Right cardiac atrium (tissue), 5 donors: Measurements from ENCODE around the gene CXCL14. TPM values are rescaled to one million over a fixed set of nuclear protein-coding genes. Genes with fewer than 3 reads are reported as not detected.
A peak's percentile ranks its signal among the peaks of the same experiment; 100 is the strongest.

ENCODE experiments used
- ATAC-seq, 2 donors: fragments of 200-7000 bp; cut with Tn5 transposase; one replicate each; pipeline versions ENCODE4 v1.8.0 to v1.9.1; 2020; ENCODE audit warnings: moderate library complexity in 2 of 2, mild to moderate bottlenecking in 1 of 2
- DNase-seq, 3 donors: peaks; one replicate each; pipeline ENCODE4 v3.0.0-alpha.2; 2020
- H3K27ac ChIP-seq: one replicate; pipeline ENCODE4 v1.5.1; 2013; ENCODE audit warnings: mild to moderate bottlenecking, low read length, control low read depth, moderate library complexity
- H3K27me3 ChIP-seq: one replicate; pipeline ENCODE4 v1.6.1; 2013; ENCODE audit not compliant: control insufficient read depth, insufficient read depth
- H3K4me1 ChIP-seq: one replicate; pipeline ENCODE4 v1.6.1; 2013; ENCODE audit warnings: low read length; ENCODE audit not compliant: control insufficient read depth, insufficient read depth
- H3K4me3 ChIP-seq: one replicate; pipeline ENCODE4 v1.5.1; 2013; ENCODE audit warnings: low read length, control low read depth
- H3K9me3 ChIP-seq: one replicate; pipeline ENCODE4 v1.6.1; 2013; ENCODE audit warnings: low read length; ENCODE audit not compliant: control insufficient read depth
- WGBS: extraction: QIAGEN DNeasy Blood & Tissue Kit; methylation state at CpG from one replicate; pipeline ENCODE4 v1.1.7; 2013; 5-methylcytosine and 5-hydroxymethylcytosine counted together
- intact Hi-C, 4 donors: fragments of 100-400 bp; cut with DNase I; formaldehyde crosslinking; loops; one replicate each; pipeline versions ENCODE4 v1.11.0 to v1.14.0; 2022 to 2023
- long read RNA-seq, 4 donors: library from polyadenylated mRNA; unstranded; transcript quantifications; one replicate each; pipeline ENCODE4 v2.0.0, GENCODE V29; 2020 to 2021
- polyA plus RNA-seq: library from polyadenylated mRNA; stranded (reverse); fragments of 200-250 nt; gene quantifications from one replicate; pipeline ENCODE4 v1.2.3, GENCODE V29; 2013
- total RNA-seq, 4 donors: library from RNA; stranded (reverse); fragmentation: NEBNext Ultra II Directional; extraction: Animal tissue kit (Norgen Biotek cat#: 25700); gene quantifications; one replicate each; pipeline ENCODE4 v1.2.1, GENCODE V29; 2021
- donor health status: healthy with polysubstance abuse.
- donor health status: DM: no; HTN: yes; CAD: no.
- donor health status: DM: no; HTN: no; CAD: no.
- donor health status: DM: no; HTN: yes; CAD: no; lungs with severe emphysema.
- donor health status: DM: yes; HTN: yes; CAD: no.

The CXCL14 gene, protein sequence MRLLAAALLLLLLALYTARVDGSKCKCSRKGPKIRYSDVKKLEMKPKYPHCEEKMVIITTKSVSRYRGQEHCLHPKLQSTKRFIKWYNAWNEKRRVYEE
- 1 to 10 TPM in 1 of 4 donors, under 1 TPM in 1, not detected in 2; 0.85 to 8.9 TPM for total RNA-seq
- polyA plus RNA-seq, result 4.5 TPM
- long read RNA-seq, donor 1, result 0 reads
- long read RNA-seq, donor 2, result 0 reads
- long read RNA-seq, donor 3, transcript CXCL14-202 (4 exons, 1,760 nt), result major isoform, 31 of 35 reads
- long read RNA-seq, donor 3, partial matches to known transcripts, result 4 of 35 reads
- long read RNA-seq, donor 3, other reads (novel, unspliced or antisense), result 0 of 35 reads
- long read RNA-seq, donor 4, result 0 reads

DNA sequence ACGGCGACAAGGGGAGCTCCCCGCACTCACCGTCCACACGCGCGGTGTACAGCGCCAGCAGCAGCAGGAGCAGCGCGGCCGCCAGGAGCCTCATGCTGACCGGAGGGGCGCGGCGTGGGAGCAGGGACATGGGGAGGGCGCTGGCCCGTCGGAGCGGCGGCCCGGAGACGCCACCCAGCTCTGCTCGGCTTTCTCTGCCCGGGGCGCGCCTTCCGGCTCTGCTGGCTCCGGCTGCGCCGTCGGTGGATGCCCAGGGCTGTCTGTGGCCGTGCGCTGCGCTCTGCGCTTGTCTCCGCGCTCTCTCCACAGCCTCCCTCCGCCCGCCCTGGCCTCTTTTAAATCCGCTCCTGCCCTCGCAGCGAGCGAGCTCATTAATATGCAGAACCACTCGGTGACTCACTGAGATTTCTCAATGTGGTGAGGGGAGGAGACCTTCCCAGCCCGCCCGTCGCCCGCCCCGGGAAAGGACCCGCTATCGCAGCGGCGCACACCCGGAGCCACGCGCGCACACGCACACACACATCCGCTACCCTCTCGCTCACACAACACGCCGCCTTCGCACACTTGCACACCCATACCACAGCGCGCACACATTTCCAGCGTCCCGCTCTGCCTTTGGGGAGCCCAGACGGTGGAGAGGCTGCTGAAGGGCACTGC, at the start of gene CXCL14:
Gene CXCL14 (minus strand): TSS at position 307 of the 657 bp plus-strand sequence. CDS start 213 bp downstream, at position 94.
- ATAC-seq (peak; percentile 19 to 63), DNase-seq (peak in 2 of 3 donors; percentile 51 to 54)
- intact Hi-C loops, result no loop called here
- WGBS, result under 1% methylated on average over 68 of the region's 68 CpGs
- no peak within 1 kb of the TSS for H3K27ac ChIP-seq
- H3K4me3 ChIP-seq, result no peak within 1 kb of the TSS
- H3K27me3 ChIP-seq, result no peaks in the 10 kb centered on the region
- H3K9me3 ChIP-seq, result no peaks in the 10 kb centered on the region
- H3K4me1 ChIP-seq, result no peaks in the 10 kb centered on the region

DNA sequence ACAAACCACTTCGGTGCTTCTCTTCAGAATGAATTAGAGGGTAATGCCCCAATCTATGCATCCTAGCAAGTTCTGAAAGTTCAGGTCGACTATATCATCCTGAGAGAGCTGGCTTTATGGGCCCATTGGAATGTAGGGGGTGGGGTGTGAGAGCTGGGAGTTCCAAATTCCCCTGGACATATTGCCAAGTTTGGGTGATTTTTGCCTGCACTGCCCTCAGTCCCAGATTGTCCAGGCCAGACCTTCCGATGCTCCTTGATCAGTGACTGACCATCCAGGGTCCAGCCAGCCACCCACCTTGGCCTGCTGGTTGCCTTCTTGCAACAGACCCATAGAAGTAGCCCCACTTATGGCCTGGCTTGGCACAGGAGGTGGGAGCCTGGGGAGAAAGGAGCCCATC, 47.8 kb upstream of the CXCL14 start:
- intact Hi-C loops, result no loop called here
- no peaks in the 10 kb centered on the region for H3K9me3 ChIP-seq
- no peak overlapping the region for H3K4me3 ChIP-seq
- H3K4me1 ChIP-seq, result no peaks in the 10 kb centered on the region
- 68% methylated on average over 3 of the region's 3 CpGs for WGBS
- H3K27ac ChIP-seq, result no peak overlapping the region
- no peak for ATAC-seq
- no peaks in the 10 kb centered on the region for H3K27me3 ChIP-seq
- no peak for DNase-seq

DNA sequence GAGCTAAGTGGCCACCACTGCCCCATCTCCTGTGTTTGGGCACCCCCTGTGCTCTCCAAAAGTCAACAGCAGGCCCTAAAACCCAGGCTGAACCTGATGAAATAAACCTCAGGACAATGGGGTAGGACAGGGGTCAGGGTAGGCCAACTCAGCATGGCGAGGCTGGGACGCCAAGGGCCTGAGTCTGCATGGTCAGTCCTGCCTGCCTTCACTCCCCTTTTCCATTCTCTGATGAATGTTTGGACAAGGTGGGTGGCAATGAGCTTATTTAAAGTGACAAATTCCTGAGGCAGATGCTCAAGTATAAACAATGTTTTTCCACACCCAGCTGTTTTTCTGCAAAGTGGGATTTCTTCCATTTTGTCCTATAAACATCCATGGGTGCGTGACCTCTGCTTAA, 47.2 kb upstream of the CXCL14 start:
- no peak overlapping the region for H3K4me3 ChIP-seq
- intact Hi-C loops, result no loop called here
- H3K27me3 ChIP-seq, result no peaks in the 10 kb centered on the region
- no peak overlapping the region for H3K27ac ChIP-seq
- ATAC-seq (no peak), DNase-seq (no peak)
- H3K9me3 ChIP-seq, result no peaks in the 10 kb centered on the region
- WGBS, result 86% methylated on average over 3 of the region's 3 CpGs
- H3K4me1 ChIP-seq, result no peaks in the 10 kb centered on the region

DNA sequence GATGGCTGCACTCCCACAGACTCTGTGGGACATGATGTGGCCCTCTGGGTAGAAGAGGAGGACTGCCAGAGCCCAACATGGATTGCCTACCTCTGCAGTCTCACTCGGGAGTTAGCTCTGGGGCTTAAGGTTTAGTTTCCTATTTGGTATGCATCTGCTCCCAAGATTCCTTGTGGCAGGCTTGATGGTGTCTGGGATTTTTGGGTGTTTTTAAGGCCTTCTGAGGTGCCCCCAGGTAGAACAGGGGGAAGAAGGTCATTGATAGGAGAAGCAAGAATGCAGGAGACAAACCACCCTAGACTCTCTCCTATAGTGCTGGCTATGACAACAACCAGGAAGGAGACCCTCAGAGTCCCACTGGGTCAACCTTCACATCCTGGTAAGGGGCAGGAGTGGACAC, 46.7 kb upstream of the CXCL14 start:
- H3K4me3 ChIP-seq, result no peak overlapping the region
- no peak overlapping the region for H3K27ac ChIP-seq
- WGBS, result 78% methylated on average over 1 of the region's 1 CpG
- intact Hi-C loops, result no loop called here
- ATAC-seq (no peak), DNase-seq (no peak)
- no peaks in the 10 kb centered on the region for H3K4me1 ChIP-seq
- H3K9me3 ChIP-seq, result no peaks in the 10 kb centered on the region
- H3K27me3 ChIP-seq, result no peaks in the 10 kb centered on the region

DNA sequence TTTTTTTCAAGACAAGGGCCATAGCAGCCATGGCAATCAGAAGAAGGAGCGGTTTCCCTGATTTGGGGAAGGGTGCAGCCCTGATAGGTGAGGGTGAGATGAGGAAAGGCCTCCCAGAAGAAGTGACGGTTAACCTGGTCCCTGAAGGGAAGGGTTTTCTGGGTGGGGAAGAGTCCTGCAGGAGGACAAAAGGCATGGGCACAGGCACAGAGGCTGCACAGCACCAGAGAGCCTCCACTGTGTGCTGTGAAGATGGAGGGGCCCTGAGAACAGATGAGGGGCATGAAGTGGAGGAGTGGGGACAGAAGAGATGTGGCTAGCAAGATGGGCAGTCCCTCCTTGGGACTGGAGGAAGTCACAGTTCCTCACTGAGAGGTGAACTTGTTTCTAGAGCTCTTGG, 46.3 kb upstream of the CXCL14 start:
- 85% methylated on average over 2 of the region's 2 CpGs for WGBS
- intact Hi-C loops, result no loop called here
- Histone ChIP-seq H3K27me3 (no peaks in the 10 kb centered on the region), H3K4me1 (no peaks in the 10 kb centered on the region), H3K27ac (no peak overlapping the region), H3K4me3 (no peak overlapping the region), H3K9me3 (no peaks in the 10 kb centered on the region)
- DNase-seq (no peak), ATAC-seq (no peak)

DNA sequence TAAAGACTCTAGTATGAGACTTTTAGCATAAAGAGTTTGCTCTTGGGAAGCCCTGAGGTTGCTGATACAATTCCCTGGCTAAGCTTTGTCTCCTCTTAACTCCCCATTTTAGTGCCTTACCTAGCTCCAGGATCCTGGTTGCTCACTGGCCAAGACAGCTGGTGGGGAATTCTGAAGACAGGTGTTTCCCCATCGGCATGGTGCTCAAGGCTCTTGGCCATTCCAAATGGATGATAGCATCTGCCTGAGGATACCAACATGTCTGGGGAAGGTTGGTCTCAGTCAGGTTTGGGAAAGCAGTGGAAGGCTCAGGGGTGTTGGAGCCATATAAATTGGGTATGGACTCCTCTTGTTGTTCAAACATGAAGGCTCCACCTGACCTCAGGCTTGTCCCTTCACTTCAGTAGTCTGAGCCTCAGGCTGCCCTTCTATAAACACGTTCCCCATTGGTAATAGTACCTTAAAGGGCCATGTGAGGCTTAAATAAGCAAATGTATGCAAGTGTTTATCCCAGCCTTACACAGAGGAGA, 44.5 kb upstream of the CXCL14 start:
- Histone ChIP-seq H3K27me3 (no peaks in the 10 kb centered on the region), H3K4me3 (no peak overlapping the region), H3K27ac (no peak overlapping the region), H3K4me1 (no peaks in the 10 kb centered on the region), H3K9me3 (no peaks in the 10 kb centered on the region)
- intact Hi-C loops, result no loop called here
- WGBS, result 55% methylated on average over 2 of the region's 2 CpGs
- DNase-seq (no peak), ATAC-seq (no peak)

DNA sequence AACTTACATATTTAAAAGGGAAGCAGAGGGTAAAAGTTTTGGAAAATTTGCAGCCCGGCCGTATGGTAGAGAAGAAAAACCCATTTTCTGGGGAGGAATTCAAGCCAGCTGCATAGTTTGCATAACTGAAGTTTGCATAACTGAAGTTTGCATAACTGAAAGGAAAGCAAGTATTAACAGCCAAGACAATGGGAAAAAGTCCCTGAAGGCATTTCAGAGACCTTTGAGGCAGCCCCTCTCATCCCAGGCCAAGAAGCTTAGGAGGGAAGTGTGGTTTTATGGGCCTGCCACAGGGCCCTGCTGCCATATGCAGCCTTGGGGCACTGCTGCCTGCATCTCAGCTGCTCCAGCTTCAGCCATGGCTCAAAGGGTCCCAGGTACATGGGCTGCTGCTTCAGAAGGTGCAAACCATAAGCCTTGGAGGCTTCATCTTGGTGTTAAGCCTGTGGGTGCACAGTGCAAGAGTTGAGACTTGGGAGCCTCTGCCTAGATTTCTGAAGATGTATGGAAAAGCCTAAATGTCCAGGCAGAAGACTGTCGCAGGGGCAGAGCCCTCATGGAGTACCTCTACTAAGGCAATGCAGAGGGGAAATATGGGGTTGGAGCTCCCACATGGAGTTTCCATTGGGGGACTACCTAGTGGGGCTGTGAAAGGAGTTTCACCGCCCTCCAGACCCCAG, 36.9 kb upstream of the CXCL14 start:
- intact Hi-C loops, result no loop called here
- H3K27ac ChIP-seq, result no peak overlapping the region

DNA sequence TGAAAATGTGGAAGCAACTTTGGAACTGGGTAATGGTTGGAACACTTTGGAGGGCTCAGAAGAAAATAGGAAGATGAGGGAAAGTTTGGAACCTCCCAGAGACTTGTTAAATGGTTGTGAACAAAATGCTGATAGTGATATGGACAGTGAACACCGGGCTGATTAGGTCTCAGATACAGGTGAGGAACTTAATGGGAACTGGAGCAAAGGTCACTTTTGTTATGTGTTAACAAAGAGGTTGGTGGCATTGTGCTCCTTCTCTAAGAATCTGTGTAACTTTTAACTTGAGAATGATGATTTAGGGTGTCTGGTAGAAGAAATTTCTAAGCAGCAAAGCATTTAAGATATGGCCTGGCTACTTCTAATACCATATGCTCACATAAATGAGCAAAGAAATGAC, 36.4 kb upstream of the CXCL14 start:
- no peaks in the 10 kb centered on the region for H3K27me3 ChIP-seq
- intact Hi-C loops, result no loop called here
- no peak overlapping the region for H3K27ac ChIP-seq
- no peaks in the 10 kb centered on the region for H3K4me1 ChIP-seq
- DNase-seq, result no peak
- no peak overlapping the region for H3K4me3 ChIP-seq
- peaks cover 2% of the 10 kb centered on the region for H3K9me3 ChIP-seq
- no peak for ATAC-seq
- WGBS, result 68% methylated on average over 1 of the region's 1 CpG

More for the DNA sequence above, 36.9 kb upstream of the CXCL14 start:
- WGBS, result 80% methylated on average over 4 of the region's 4 CpGs
- Histone ChIP-seq H3K4me3 (no peak overlapping the region), H3K4me1 (no peaks in the 10 kb centered on the region), H3K27me3 (no peaks in the 10 kb centered on the region), H3K9me3 (peaks cover 2% of the 10 kb centered on the region)
- DNase-seq (no peak), ATAC-seq (no peak)

DNA sequence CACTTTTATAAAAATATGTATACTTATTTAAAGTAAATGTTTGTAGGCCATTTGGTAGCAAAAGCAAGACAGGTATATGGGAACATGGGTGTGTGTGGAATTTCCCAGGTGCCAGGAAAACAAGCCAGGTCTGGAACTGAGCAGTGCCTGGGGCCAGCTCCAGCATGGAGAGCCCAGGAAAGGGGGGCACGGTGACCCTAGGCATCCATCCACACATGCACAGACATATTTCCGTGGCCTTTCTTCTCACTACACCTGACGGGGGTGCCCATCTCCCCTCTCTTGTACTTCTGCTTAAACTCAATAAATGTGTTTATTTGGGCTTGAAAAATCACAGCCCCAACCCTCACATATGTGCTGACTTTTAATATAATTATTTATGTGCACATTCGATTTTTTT, 31.2 kb upstream of the CXCL14 start:
- H3K9me3 ChIP-seq, result no peaks in the 10 kb centered on the region
- intact Hi-C loops, result no loop called here
- no peaks in the 10 kb centered on the region for H3K27me3 ChIP-seq
- DNase-seq (no peak), ATAC-seq (no peak)
- 72% methylated on average over 4 of the region's 4 CpGs for WGBS
- no peak overlapping the region for H3K27ac ChIP-seq
- no peak overlapping the region for H3K4me3 ChIP-seq
- H3K4me1 ChIP-seq, result no peaks in the 10 kb centered on the region

DNA sequence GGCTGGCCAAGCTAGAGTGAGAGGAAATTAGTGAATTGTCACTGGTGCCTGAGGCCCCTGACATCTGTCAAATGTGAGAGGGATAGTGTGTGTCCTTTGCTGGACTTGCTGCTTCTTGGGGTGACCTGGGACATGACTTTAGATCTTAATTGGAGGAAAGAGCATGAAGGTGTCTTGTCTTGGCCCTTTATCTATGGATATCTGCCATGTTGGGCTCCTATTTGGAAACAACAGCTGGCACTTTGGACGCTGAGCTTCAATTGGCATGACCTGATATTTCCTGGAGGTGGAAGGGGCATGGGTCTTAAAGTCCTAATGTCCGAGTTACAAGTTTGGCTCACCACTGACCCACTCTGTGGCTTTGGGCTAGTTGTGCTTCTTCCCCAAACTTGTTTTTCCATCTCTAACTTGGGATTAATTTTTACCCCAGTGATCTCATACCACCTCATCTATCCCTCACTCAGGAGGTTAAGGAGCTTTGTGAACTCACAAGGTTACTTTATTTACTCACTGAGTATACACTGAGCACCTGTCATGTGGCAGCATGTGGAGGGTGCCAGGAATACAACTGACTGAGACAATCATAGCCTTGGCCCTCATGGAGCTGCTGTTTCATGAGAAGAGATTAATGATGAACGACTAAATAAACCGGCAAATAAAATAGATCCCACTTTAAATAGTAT, 30.1 kb upstream of the CXCL14 start:
- H3K4me1 ChIP-seq, result no peaks in the 10 kb centered on the region
- no peaks in the 10 kb centered on the region for H3K27me3 ChIP-seq
- WGBS, result 79% methylated on average over 4 of the region's 4 CpGs
- intact Hi-C loops, result no loop called here
- DNase-seq (no peak), ATAC-seq (no peak)
- no peak overlapping the region for H3K27ac ChIP-seq
- H3K9me3 ChIP-seq, result no peaks in the 10 kb centered on the region
- H3K4me3 ChIP-seq, result no peak overlapping the region

DNA sequence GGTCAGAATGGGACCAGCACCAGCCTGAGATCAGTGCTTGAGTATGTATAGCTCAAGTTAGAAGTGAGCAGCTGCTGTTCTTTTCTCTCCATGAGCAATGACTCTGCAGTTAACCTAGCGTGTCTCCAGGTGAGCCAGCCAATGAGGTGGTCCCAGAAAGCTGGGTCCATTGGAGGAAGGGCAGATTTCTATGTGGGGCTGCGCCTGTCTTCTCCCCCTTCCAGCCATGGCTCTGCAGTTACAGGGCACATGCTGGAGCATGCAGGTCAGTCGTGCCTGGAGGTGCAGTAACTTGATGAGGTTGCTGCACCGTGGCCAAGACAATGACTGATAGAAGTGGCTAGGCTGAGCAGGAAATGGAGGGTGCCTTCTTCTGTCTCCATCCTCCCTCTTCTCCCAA, 29.6 kb upstream of the CXCL14 start:
- no peak overlapping the region for H3K27ac ChIP-seq
- no peaks in the 10 kb centered on the region for H3K4me1 ChIP-seq
- WGBS, result 76% methylated on average over 4 of the region's 4 CpGs
- no peaks in the 10 kb centered on the region for H3K27me3 ChIP-seq
- no peaks in the 10 kb centered on the region for H3K9me3 ChIP-seq
- no peak for DNase-seq
- ATAC-seq, result no peak
- H3K4me3 ChIP-seq, result no peak overlapping the region
- intact Hi-C loops, result no loop called here
